Measurements from ENCODE around the gene DOLPP1. TPM values are rescaled to one million over a fixed set of nuclear protein-coding genes. Genes with fewer than 3 reads are reported as not detected.

The DOLPP1 gene
- total and polyA plus RNA-seq, 2 of the 8 experiments (the other 6 are each of a cell fraction or from before 2014, with no cell fraction given): 36.0 to 45.3 TPM

DNA sequence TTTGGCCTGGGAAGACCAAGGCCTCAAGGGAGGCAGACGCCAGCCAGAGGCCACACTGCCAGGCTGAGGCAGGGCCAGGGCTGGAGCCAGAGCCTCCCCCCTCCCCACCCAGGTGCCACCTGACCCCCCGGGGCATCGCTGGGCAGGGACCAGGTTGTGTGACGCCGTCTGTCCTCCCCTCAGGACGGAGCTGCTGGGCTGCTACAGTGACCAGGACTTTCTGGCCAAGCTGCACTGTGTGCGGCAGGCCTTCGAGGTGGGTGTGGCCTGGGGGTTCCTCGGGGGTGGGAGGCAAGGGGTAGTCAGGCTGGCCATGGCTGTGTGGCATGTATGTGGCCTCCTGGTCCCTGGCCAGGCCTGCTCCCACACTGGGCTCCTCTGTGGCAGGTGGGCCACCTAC lies 17.9 kb upstream of the DOLPP1 start (continued):
- no peak for TF ChIP-seq NANOG (IDR thresholded peaks at IDR 0.05; ENCODE audit: insufficient read depth, low read depth, low read length, poor library complexity, severe bottlenecking)
- no peak for TF ChIP-seq ZNF274 (IDR thresholded peaks at IDR 0.05; ENCODE audit: borderline replicate concordance, extremely low read depth, low read length)
- no peak for TF ChIP-seq SUZ12 (IDR thresholded peaks at IDR 0.05; ENCODE audit: low read length)

All from H1 (cell line).